Ishikawa (cell line): ENCODE data around the gene ANKRD62.

Source experiments
- CEBPB ChIP-seq: IDR thresholded peaks from 2 replicates; pipeline ENCODE4 v1.6.1; 2012
- CREB1 ChIP-seq: IDR thresholded peaks from 2 replicates; pipeline ENCODE4 v1.6.1; 2012; ENCODE audit warnings: low read depth
- EGR1 ChIP-seq: IDR thresholded peaks from 2 replicates; pipeline ENCODE4 v1.6.1; 2012
- EP300 ChIP-seq: IDR thresholded peaks from 2 replicates; pipeline ENCODE4 v1.6.1; 2012; ENCODE audit warnings: borderline replicate concordance
- FOXM1 ChIP-seq: IDR thresholded peaks from 2 replicates; pipeline ENCODE4 v1.6.1; 2012; ENCODE audit warnings: low read depth, borderline replicate concordance
- NFIC ChIP-seq: IDR thresholded peaks from 2 replicates; pipeline ENCODE4 v1.6.1; 2012
- RAD21 ChIP-seq: IDR thresholded peaks from 2 replicates; pipeline ENCODE4 v1.6.1; 2012; ENCODE audit warnings: low read depth
- TAF1 ChIP-seq: IDR thresholded peaks from 2 replicates; pipeline ENCODE4 v1.6.1; 2012; ENCODE audit warnings: low read depth, mild to moderate bottlenecking
- TCF12 ChIP-seq: IDR thresholded peaks from 2 replicates; pipeline ENCODE4 v1.6.1; 2012; ENCODE audit warnings: low read depth
- TEAD4 ChIP-seq: IDR thresholded peaks from 2 replicates; pipeline ENCODE4 v1.6.1; 2012
- YY1 ChIP-seq: IDR thresholded peaks from 2 replicates; pipeline ENCODE4 v1.6.1; 2012; ENCODE audit warnings: low read depth
- ZBTB7A ChIP-seq: IDR thresholded peaks from 2 replicates; pipeline ENCODE4 v1.6.1; 2012; ENCODE audit warnings: low read depth
- TF ChIP-seq, protein P1 (sequence below): IDR thresholded peaks from 2 replicates; pipeline ENCODE4 v1.6.1; 2012; ENCODE audit warnings: low read depth, mild to moderate bottlenecking
- TF ChIP-seq, protein P2 (sequence below): IDR thresholded peaks from 2 replicates; pipeline ENCODE4 v1.6.1; 2012
- TF ChIP-seq, protein P3 (sequence below): IDR thresholded peaks from 2 replicates; pipeline ENCODE4 v1.6.1; 2012

ANKRD62 gene

DNA sequence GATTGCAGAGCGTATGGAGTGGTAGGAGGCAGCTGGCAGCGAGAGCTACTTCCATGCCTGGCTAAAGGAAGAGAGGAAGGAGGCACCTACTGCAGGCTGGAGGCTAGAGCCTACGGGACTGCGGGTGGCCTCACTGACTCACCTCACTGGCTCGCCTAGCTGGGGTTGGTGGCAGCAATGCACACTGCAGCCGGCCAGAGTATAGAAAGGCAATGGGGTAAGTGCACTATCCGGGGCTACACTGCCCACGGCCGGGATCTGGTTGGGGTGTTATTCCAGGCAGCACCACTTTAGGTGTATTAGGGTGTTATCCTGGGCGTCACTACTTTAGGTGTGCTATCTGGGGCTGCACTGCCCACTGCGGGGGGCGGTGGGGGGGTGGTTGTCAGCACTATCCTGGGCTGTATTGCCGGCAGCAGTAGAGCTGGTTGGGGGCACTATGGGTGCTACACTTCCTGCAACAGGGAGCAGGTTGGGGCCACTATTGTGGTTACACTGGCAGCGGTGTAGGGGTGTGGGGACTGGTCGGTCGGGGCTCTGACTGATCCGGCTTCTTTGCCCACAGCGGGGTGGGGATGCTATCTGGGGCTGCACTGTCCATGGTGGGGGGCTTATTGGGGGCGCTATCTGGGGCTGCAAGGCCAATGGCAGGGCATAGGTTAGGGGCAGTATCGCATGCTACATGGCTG lies 33.3 kb upstream of the ANKRD62 start:
- TF ChIP-seq, protein P1, sequence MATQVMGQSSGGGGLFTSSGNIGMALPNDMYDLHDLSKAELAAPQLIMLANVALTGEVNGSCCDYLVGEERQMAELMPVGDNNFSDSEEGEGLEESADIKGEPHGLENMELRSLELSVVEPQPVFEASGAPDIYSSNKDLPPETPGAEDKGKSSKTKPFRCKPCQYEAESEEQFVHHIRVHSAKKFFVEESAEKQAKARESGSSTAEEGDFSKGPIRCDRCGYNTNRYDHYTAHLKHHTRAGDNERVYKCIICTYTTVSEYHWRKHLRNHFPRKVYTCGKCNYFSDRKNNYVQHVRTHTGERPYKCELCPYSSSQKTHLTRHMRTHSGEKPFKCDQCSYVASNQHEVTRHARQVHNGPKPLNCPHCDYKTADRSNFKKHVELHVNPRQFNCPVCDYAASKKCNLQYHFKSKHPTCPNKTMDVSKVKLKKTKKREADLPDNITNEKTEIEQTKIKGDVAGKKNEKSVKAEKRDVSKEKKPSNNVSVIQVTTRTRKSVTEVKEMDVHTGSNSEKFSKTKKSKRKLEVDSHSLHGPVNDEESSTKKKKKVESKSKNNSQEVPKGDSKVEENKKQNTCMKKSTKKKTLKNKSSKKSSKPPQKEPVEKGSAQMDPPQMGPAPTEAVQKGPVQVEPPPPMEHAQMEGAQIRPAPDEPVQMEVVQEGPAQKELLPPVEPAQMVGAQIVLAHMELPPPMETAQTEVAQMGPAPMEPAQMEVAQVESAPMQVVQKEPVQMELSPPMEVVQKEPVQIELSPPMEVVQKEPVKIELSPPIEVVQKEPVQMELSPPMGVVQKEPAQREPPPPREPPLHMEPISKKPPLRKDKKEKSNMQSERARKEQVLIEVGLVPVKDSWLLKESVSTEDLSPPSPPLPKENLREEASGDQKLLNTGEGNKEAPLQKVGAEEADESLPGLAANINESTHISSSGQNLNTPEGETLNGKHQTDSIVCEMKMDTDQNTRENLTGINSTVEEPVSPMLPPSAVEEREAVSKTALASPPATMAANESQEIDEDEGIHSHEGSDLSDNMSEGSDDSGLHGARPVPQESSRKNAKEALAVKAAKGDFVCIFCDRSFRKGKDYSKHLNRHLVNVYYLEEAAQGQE = no peak
- TF ChIP-seq TCF12 (no peak), ZBTB7A (0 out of 2 replicates have a peak, but pooled peaks have one; percentile 61), TEAD4 (peak; percentile 45)

DNA sequence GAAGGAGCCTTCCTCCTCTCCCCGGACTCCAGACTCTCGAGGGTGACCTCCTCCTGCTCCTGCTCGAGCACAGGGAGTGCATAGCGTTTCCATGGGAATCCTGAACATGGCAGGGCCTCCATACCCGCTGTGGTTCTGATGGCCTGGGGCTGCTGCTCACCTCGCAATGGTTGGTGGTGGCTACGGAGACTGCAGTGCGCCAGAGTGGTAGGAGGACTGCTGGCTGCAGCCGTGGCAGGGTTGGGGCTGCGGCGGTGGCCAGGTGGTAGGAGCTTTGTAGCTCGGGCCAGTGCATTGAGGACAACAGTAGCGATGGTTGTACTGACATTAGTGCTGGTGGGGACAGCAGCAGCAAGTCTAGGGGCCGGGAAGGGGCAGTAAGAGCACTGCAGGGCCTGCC lies 32.0 kb upstream of the ANKRD62 start:
- no peak for TF ChIP-seq CEBPB

DNA sequence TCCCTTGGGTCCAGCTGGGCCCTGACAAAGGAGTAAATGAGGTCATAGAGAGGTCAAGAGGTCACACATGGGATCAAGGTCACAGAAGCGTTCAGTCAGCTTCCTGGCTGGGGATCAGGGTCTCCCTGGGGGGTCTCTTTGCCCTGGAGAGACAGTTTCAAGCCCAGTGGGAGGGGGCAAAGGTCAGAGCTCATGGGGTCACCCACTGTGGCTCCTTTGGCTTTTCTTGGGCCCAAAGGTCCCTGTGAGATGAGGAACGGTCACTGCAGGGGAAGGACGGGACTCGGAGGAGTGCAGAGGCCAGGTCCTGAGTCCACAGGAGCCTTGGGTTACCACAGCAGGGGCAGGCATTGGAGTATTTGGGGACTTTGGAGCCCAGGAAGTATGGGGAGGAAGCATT lies 30.7 kb upstream of the ANKRD62 start:
- TF ChIP-seq CREB1 (no peak), EGR1 (no peak), RAD21 (no peak), ZBTB7A (no peak), NFIC (no peak), CEBPB (no peak)
- TF ChIP-seq, protein P1 = no peak
- TF ChIP-seq, protein P2, sequence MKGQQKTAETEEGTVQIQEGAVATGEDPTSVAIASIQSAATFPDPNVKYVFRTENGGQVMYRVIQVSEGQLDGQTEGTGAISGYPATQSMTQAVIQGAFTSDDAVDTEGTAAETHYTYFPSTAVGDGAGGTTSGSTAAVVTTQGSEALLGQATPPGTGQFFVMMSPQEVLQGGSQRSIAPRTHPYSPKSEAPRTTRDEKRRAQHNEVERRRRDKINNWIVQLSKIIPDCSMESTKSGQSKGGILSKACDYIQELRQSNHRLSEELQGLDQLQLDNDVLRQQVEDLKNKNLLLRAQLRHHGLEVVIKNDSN = no peak

DNA sequence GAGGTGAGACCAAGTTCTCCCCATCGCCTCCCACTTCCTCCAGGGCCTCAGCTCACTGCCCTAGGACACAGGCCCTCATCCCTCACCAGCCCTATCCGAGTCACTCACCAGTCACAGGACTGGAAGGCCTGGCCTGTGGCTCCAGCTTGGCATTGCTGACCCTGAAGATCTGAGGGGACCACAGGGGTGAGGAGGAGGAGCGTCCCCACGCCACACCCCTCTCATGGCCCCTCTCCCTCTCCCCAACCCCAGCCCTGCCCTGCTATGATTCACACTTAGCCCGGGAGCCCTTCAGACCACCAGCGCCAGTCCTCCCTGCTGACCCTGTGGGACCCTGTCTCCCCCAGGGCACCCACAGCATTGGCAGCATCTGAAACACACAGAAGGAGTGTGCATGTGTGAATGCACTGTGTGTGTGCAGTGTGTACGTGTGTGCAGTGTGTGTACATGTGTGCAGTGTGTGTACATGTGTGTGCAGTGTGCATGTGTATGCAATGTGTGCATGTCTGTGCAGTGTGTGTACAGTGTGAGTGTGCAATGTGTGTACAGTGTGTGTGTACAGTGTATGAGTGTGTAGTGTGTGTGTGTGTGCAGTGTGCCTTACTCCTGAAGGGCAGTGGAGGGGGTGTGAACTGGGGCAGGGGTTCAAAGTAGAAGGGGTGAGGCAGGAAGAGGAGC lies 29.4 kb upstream of the ANKRD62 start:
- TF ChIP-seq ZBTB7A (no peak), TCF12 (no peak), YY1 (no peak), EGR1 (no peak), NFIC (no peak), TAF1 (no peak), TEAD4 (no peak), EP300 (no peak), CEBPB (no peak), CREB1 (no peak), FOXM1 (no peak), RAD21 (no peak)
- TF ChIP-seq, protein P2 = no peak
- TF ChIP-seq, protein P1 = no peak
- TF ChIP-seq, protein P3, sequence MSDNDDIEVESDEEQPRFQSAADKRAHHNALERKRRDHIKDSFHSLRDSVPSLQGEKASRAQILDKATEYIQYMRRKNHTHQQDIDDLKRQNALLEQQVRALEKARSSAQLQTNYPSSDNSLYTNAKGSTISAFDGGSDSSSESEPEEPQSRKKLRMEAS = no peak

DNA sequence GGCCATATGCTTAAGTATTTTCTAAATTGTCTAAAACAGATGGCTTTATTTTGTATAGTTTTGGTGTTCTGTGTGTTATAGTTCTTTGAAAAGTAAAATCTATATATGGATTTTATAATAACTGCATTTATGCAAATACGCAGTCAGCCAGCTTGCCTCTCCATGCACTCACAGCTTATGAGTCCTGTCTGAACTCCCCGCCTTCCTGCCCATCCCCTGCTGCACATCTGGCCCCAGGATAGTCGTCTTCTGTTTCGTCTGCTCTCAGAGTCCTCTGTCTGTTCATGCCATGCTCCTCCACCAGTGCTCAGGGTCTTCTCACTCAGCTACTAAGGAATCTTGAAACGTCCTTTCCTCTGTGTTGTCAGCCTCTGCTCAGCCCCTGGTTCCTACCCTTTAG lies 28.2 kb upstream of the ANKRD62 start:
- TF ChIP-seq ZBTB7A (no peak), RAD21 (no peak)
- TF ChIP-seq, protein P1 = no peak
